ENCODE results near the gene YPEL3.

Gene YPEL3

GRCh38 chr16:30088832-30089624, 7.0 kb downstream of the YPEL3 start:
- no peak overlapping the region for H3K4me3 ChIP-seq (ENCODE audit: low read length)
- TF ChIP-seq CTCF (conservative IDR thresholded peaks at IDR 0.05; ENCODE audit: low read depth, low read length) = no peak
- no peak for DNase-seq (ENCODE audit: low read depth)

GRCh38 chr16:30088237-30088831, 7.7 kb downstream of the YPEL3 start:
- TF ChIP-seq CTCF (conservative IDR thresholded peaks at IDR 0.05; ENCODE audit: low read depth, low read length) = no peak

GRCh38 chr16:30087181-30087898, 8.7 kb downstream of the YPEL3 start:
- DNase-seq (ENCODE audit: low read depth) = no peak
- TF ChIP-seq CTCF (conservative IDR thresholded peaks at IDR 0.05; ENCODE audit: low read depth, low read length) = no peak
- no peak overlapping the region for H3K4me3 ChIP-seq (ENCODE audit: low read length)

More at GRCh38 chr16:30088237-30088831, 7.7 kb downstream of the YPEL3 start:
- no peak for DNase-seq (ENCODE audit: low read depth)
- no peak overlapping the region for H3K4me3 ChIP-seq (ENCODE audit: low read length)

GRCh38 chr16:30086291-30087140, 9.5 kb downstream of the YPEL3 start:
- DNase-seq (ENCODE audit: low read depth) = no peak
- H3K4me3 ChIP-seq (ENCODE audit: low read length) = no peak overlapping the region
- no peak for TF ChIP-seq CTCF (conservative IDR thresholded peaks at IDR 0.05; ENCODE audit: low read depth, low read length)

GRCh38 chr16:30085820-30086219, 10.2 kb downstream of the YPEL3 start:
- no peak overlapping the region for H3K4me3 ChIP-seq (ENCODE audit: low read length)
- DNase-seq (ENCODE audit: low read depth) = no peak
- no peak for TF ChIP-seq CTCF (conservative IDR thresholded peaks at IDR 0.05; ENCODE audit: low read depth, low read length)

- no peak for TF ChIP-seq CTCF (conservative IDR thresholded peaks at IDR 0.05; ENCODE audit: low read depth, low read length)
- no peak overlapping the region for H3K4me3 ChIP-seq (ENCODE audit: low read length)
These were observed 10.8 kb downstream of the YPEL3 start for GRCh38 chr16:30085247-30085646.

More at GRCh38 chr16:30085247-30085646, 10.8 kb downstream of the YPEL3 start:
- no peak for DNase-seq (ENCODE audit: low read depth)

Measured in retinal pigment epithelial cell (primary cell).